K562 (cell line): ENCODE measurements around the gene SPON1.

ENCODE experiments used
- CEBPB ChIP-seq: fragments of 450-650 bp; IDR thresholded peaks from 2 replicates; pipeline ENCODE4 v1.6.1; 2016; ENCODE audit warnings: missing genetic modification characterization, missing compliant biosample characterization
- CTCF ChIP-seq, 3 experiments: IDR thresholded peaks in 2 of 3; conservative IDR thresholded peaks in 1 of 3; 2 replicates each; pipeline ENCODE4 v1.5.1; 2011 to 2012; ENCODE audit warnings: low read length in 3 of 3, mild to moderate bottlenecking in 3 of 3, control low read depth in 2 of 3, improper control_type of control experiment in 1 of 3, inconsistent platforms in 1 of 3, low read depth in 1 of 3, mixed read lengths in 1 of 3, moderate library complexity in 1 of 3; ENCODE audit not compliant: insufficient read depth in 2 of 3
- ELF4 ChIP-seq: fragments of 450-650 bp; formaldehyde crosslinking; IDR thresholded peaks from 2 replicates; pipeline ENCODE4 v1.4.0; 2022; ENCODE audit warnings: missing genetic modification characterization
- FOXA1 ChIP-seq: fragments of 450-650 bp; IDR thresholded peaks from 2 replicates; pipeline ENCODE4 v1.6.1; 2016; ENCODE audit warnings: mild to moderate bottlenecking, borderline replicate concordance
- FOXM1 ChIP-seq, 2 experiments: fragments of 450-650 bp in 1 of 2; sonication (generic) in 1 of 2; formaldehyde crosslinking in 1 of 2; IDR thresholded peaks; 2 replicates each; pipeline versions ENCODE4 v1.6.1 to v1.9.0; 2017 to 2022; ENCODE audit warnings: low read depth in 2 of 2, mild to moderate bottlenecking in 2 of 2, missing genetic modification reagents in 1 of 2, moderate library complexity in 1 of 2
- POLR2AphosphoS5 ChIP-seq: IDR thresholded peaks from 2 replicates; pipeline ENCODE4 v1.6.1; 2011; ENCODE audit warnings: mild to moderate bottlenecking, low read depth, low read length, moderate library complexity; ENCODE audit not compliant: control insufficient read depth, insufficient read depth
- RERE ChIP-seq: sonication (generic); formaldehyde crosslinking; IDR thresholded peaks from 2 replicates; pipeline ENCODE4 v1.8.0; 2023; ENCODE audit warnings: missing genetic modification reagents, mild to moderate bottlenecking, borderline replicate concordance
- SMARCE1 ChIP-seq: fragments of 450-650 bp; IDR thresholded peaks from 2 replicates; pipeline ENCODE4 v1.7.1; 2016; ENCODE audit warnings: mild to moderate bottlenecking
- TARDBP ChIP-seq: fragments of 450-650 bp; IDR thresholded peaks from 2 replicates; pipeline ENCODE4 v1.6.1; 2016
- YY1 ChIP-seq, 3 experiments: IDR thresholded peaks; 2 replicates each; pipeline ENCODE4 v1.6.1; 2011; ENCODE audit warnings: low read length in 2 of 3, mild to moderate bottlenecking in 2 of 3, moderate library complexity in 2 of 3, borderline replicate concordance in 1 of 3, control low read depth in 1 of 3, low read depth in 1 of 3; ENCODE audit not compliant: insufficient read depth in 3 of 3, insufficient replicate concordance in 2 of 3, control insufficient read depth in 1 of 3, insufficient read length in 1 of 3; ENCODE audit errors: extremely low read depth in 1 of 3
- ZFP1 ChIP-seq: fragments of 450-650 bp; formaldehyde crosslinking; IDR thresholded peaks from 2 replicates; pipeline ENCODE4 v1.4.0; 2020; ENCODE audit warnings: mild to moderate bottlenecking, mixed read lengths

GRCh38 chr11:14308897-14309387, 346.4 kb downstream of the SPON1 start:
- TF ChIP-seq FOXM1 (IDR thresholded peaks at IDR 0.05; ENCODE audit: low read depth) = no peak
- TF ChIP-seq FOXM1 (CRISPR knock-in tag; IDR thresholded peaks at IDR 0.05; ENCODE audit: low read depth) = no peak
- no peak for TF ChIP-seq CEBPB (tag)
- TF ChIP-seq ZFP1 (CRISPR knock-in tag) = no peak
- TF ChIP-seq POLR2AphosphoS5 = no peak
- TF ChIP-seq CTCF (IDR thresholded peaks at IDR 0.05 in 2 of 3, conservative IDR thresholded peaks at IDR 0.05 in 1 of 3; ENCODE audit: insufficient read depth in 2 of 3, low read depth in 1 of 3, low read length in 3 of 3) = no peak; a peak in 1 of 6 replicates
- TF ChIP-seq SMARCE1 = no peak
- no peak for TF ChIP-seq RERE (CRISPR knock-in tag)
- TF ChIP-seq FOXA1 = no peak
- TF ChIP-seq YY1 (IDR thresholded peaks at IDR 0.05; ENCODE audit: borderline replicate concordance in 1 of 3, control insufficient read depth in 1 of 3, extremely low read depth in 1 of 3, insufficient read depth in 3 of 3, insufficient read length in 1 of 3, insufficient replicate concordance in 2 of 3, low read depth in 1 of 3, low read length in 2 of 3) = no peak
- no peak for TF ChIP-seq ELF4 (CRISPR knock-in tag)
- TF ChIP-seq TARDBP = no peak
